Measurements from ENCODE around the gene CASQ1.

Gene CASQ1

DNA sequence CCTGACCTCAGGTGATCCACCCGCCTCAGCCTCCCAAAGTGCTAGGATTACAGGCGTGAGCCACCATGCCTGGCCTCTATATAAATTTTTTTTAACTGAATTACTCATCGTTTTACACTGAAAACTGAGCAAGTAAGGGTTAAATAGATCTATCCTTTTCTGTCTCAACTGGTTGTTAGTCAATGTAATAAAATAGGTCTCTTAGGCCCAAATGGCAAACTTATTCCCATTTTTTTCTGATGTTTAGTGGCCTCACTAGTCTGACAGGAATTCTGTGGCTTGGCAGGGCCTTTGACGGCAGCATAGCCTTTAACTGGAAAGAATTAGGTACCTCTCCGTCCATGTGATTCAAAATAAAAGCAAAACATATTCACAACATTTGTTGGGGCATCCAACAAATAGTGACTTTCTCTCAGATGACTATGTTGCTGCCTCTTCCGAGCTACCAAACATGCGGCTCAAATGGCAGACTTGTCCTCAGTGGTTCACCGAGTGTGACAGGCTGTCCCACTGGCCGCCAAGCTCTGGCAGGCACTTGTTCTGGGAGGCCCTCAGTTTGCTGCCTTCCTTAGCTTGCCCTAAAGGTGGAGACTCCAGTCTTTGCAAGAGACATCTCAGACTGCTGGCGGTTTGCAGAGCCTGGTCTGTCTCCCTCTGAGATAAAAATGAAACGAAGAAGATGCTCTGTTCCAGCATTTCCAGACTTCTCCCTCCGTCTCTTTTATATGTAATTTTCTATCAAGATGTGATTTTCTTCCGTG, 21.6 kb upstream of the CASQ1 start:
- peak overlapping the region; percentile 58 to 82 (median 82) for H3K27ac Mint-ChIP-seq
- H3K4me1 Mint-ChIP-seq = peaks cover 30% of the 10 kb centered on the region
- TF ChIP-seq, protein P1, sequence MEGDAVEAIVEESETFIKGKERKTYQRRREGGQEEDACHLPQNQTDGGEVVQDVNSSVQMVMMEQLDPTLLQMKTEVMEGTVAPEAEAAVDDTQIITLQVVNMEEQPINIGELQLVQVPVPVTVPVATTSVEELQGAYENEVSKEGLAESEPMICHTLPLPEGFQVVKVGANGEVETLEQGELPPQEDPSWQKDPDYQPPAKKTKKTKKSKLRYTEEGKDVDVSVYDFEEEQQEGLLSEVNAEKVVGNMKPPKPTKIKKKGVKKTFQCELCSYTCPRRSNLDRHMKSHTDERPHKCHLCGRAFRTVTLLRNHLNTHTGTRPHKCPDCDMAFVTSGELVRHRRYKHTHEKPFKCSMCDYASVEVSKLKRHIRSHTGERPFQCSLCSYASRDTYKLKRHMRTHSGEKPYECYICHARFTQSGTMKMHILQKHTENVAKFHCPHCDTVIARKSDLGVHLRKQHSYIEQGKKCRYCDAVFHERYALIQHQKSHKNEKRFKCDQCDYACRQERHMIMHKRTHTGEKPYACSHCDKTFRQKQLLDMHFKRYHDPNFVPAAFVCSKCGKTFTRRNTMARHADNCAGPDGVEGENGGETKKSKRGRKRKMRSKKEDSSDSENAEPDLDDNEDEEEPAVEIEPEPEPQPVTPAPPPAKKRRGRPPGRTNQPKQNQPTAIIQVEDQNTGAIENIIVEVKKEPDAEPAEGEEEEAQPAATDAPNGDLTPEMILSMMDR (IDR thresholded peaks at IDR 0.05; ENCODE audit: unreplicated experiment in 3 of 3) = no peak
- H3K36me3 Mint-ChIP-seq (ENCODE audit: low read depth) = no peaks in the 10 kb centered on the region
- peak overlapping the region in 1 of 3 experiments; percentile 7 for H3K4me3 Mint-ChIP-seq
- H3K9me3 Mint-ChIP-seq = no peaks in the 10 kb centered on the region
- peaks cover 16% of the 10 kb centered on the region for H3K27me3 Mint-ChIP-seq (ENCODE audit: low read depth)

DNA sequence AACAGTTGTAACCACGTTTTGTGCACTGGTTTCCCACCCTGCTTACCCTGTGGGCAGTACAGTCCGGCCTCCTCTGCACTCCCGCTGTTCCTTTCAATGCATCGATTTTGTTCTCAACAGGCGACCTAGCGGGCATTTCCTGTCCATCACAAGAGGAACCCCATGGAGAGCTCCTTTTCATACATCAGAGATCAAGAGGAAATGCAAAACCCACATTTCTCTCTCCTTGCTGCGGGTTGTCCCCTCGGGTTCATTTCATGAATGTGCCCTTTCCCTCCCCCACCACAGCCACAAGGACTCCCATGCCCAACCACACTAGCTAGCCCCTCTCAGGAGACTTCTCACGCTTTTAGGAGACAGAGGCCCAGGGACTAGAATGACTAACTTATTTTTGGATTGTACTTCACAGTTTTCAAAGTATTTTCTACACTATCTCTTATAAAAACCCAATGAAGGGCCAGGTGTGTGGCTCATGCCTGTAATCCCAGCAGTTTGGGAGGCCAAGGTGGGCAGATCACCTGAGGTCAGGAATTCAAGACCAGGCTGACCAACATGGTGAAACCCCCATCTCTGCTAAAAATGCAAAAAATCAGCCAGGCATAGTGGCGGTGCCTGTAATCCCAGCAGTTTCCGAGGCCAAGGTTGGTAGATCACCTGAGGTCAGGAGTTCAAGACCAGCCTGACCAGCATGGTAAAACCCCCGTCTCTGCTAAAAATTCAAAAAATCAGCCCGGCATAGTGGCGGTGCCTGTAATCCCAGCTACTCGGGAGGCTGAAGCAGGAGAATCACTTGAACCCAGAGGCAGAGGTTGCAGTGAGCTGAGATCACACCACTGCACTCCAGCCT, 20.6 kb upstream of the CASQ1 start:
- peaks cover 21% of the 10 kb centered on the region for H3K27me3 Mint-ChIP-seq (ENCODE audit: low read depth)
- TF ChIP-seq, protein P1 (IDR thresholded peaks at IDR 0.05; ENCODE audit: unreplicated experiment in 3 of 3) = no peak
- H3K36me3 Mint-ChIP-seq (ENCODE audit: low read depth) = no peaks in the 10 kb centered on the region
- H3K27ac Mint-ChIP-seq = peak overlapping the region; percentile 58 to 82 (median 82)
- H3K4me1 Mint-ChIP-seq = peaks cover 30% of the 10 kb centered on the region
- peak overlapping the region in 1 of 3 experiments; percentile 7 for H3K4me3 Mint-ChIP-seq
- H3K9me3 Mint-ChIP-seq = no peaks in the 10 kb centered on the region

DNA sequence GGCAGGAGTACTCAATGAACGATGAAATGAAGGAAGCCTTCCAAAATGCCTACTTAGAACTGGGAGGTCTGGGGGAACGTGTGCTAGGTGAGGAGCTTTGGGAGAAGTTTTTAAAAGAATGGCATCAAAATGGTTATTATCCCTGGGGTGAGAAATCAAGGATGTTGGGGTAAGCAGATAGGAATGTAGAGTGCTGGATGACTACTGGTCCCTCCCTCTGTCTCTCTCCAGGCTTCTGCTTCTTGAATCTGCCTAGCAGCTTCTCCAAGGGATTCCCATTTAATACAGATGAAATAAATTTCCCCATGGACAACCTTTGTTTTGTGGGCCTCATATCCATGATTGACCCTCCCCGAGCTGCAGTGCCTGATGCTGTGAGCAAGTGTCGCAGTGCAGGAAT, 19.0 kb upstream of the CASQ1 start:
- peaks cover 29% of the 10 kb centered on the region for H3K4me1 Mint-ChIP-seq
- TF ChIP-seq, protein P1 (IDR thresholded peaks at IDR 0.05; ENCODE audit: unreplicated experiment in 3 of 3) = no peak
- no peaks in the 10 kb centered on the region for H3K9me3 Mint-ChIP-seq
- H3K36me3 Mint-ChIP-seq (ENCODE audit: low read depth) = no peaks in the 10 kb centered on the region
- no peak overlapping the region for H3K4me3 Mint-ChIP-seq
- no peak overlapping the region for H3K27ac Mint-ChIP-seq
- H3K27me3 Mint-ChIP-seq (ENCODE audit: low read depth) = peaks cover 21% of the 10 kb centered on the region

DNA sequence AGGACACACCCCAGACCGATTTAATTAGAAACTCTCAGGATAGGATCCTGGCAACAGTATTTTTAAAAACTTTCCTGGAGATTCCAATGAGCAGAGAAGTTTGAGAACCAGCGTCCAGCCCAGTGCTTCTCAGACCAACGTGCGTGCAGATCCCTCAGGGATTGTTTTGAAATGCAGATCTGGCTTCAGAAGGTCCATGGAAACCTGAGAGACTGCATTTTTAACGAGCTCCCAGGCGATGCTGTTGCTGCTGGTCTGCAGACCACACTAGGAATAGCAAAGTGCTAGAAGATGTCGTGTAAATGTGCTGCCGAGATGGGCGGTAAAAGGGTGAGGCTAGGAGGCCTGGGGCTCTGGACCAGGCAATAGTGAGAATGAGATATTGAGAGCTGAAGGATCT, 18.4 kb upstream of the CASQ1 start:
- no peaks in the 10 kb centered on the region for H3K9me3 Mint-ChIP-seq
- TF ChIP-seq, protein P1 (IDR thresholded peaks at IDR 0.05; ENCODE audit: unreplicated experiment in 3 of 3) = no peak

DNA sequence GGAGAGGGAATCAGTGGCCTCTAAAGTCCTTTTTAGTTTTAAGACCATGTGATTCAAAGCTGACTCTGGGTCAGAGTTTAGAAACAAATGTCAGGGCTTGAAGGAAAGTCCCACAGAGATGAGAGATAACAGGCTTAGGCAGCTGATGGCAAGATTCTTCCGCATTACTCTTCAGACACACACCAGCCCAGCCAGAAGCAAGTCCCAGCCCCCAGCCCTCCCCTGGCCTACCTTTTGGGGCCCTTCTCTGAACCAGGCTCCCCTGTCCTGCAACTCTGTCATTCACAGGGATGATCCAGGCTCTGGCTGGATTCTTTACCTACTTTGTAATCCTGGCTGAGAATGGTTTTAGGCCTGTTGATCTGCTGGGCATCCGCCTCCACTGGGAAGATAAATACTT, 13.1 kb upstream of the CASQ1 start:
- no peak overlapping the region for H3K27ac Mint-ChIP-seq
- H3K27me3 Mint-ChIP-seq (ENCODE audit: low read depth) = peaks cover 14% of the 10 kb centered on the region
- no peaks in the 10 kb centered on the region for H3K36me3 Mint-ChIP-seq (ENCODE audit: low read depth)
- H3K9me3 Mint-ChIP-seq = no peaks in the 10 kb centered on the region
- TF ChIP-seq, protein P1 (IDR thresholded peaks at IDR 0.05; ENCODE audit: unreplicated experiment in 3 of 3) = no peak
- H3K4me1 Mint-ChIP-seq = peaks cover 7% of the 10 kb centered on the region
- no peak overlapping the region for H3K4me3 Mint-ChIP-seq

More for the DNA sequence above, 18.4 kb upstream of the CASQ1 start:
- Mint-ChIP-seq H3K27me3 (ENCODE audit: low read depth) (peaks cover 15% of the 10 kb centered on the region), H3K27ac (peak overlapping the region in 1 of 3 experiments; percentile 37), H3K4me1 (peaks cover 30% of the 10 kb centered on the region), H3K36me3 (ENCODE audit: low read depth) (no peaks in the 10 kb centered on the region), H3K4me3 (no peak overlapping the region)
